IMR-90 (cell line): Measurements from ENCODE around the gene FNDC3B.

Source experiments
- POLR2A ChIP-seq: IDR thresholded peaks from 2 replicates; pipeline ENCODE4 v1.6.1; 2012; ENCODE audit warnings: mild to moderate bottlenecking, low read depth, low read length
- SMC3 ChIP-seq: fragments of 150-350 bp; IDR thresholded peaks from 2 replicates; pipeline ENCODE4 v1.6.1; 2016; ENCODE audit warnings: low read depth, mild to moderate bottlenecking, antibody characterized with exemption, low read length, moderate library complexity
- TF ChIP-seq, protein P1 (sequence below): conservative IDR thresholded peaks from 2 replicates; pipeline ENCODE4 v1.5.1; 2012; ENCODE audit warnings: mild to moderate bottlenecking, low read depth, low read length, improper control_type of control experiment

DNA sequence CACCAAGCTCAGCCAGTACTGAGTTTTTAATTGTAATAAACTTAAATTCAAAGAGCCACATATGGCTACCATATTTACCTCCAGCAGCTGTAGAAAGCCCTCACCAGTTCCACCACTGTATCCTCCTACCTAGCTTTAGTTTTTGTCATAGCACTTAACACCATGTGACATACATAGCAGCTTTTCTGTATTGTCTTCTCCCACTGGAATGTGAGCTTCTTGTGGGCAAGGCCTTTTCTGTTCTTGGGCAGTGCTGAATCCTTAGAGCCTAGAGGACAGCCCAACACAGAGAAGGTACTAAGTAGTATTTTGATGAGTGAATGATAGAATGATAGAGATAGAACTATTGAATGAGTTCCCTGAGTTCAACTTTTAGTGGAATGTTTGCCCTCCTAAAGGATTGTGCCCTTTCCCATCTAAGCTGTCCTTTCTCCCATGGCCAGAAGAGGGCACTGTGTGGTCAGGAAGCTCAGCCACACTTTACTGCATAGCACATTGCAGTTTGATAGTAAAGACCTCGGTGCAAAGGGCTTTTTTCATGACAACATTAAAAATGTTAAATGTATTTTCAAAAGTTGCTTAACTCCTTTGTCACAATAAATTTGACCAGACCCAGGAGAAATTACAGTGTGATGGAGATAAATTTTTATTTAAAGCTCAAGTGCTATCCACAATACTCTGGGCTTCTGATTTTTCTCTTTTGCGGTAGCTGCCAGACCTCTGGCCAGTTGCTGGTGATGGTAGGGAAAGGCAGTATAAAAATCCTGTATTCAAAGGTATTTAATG, 293.1 kb downstream of the FNDC3B start:
- TF ChIP-seq, protein P1, sequence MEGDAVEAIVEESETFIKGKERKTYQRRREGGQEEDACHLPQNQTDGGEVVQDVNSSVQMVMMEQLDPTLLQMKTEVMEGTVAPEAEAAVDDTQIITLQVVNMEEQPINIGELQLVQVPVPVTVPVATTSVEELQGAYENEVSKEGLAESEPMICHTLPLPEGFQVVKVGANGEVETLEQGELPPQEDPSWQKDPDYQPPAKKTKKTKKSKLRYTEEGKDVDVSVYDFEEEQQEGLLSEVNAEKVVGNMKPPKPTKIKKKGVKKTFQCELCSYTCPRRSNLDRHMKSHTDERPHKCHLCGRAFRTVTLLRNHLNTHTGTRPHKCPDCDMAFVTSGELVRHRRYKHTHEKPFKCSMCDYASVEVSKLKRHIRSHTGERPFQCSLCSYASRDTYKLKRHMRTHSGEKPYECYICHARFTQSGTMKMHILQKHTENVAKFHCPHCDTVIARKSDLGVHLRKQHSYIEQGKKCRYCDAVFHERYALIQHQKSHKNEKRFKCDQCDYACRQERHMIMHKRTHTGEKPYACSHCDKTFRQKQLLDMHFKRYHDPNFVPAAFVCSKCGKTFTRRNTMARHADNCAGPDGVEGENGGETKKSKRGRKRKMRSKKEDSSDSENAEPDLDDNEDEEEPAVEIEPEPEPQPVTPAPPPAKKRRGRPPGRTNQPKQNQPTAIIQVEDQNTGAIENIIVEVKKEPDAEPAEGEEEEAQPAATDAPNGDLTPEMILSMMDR, result peak; percentile 80
- TF ChIP-seq SMC3, result peak; percentile 65
- TF ChIP-seq POLR2A, result no peak
